SK-N-SH (cell line): Measurements from ENCODE around the gene ZSCAN9.

Experiments used
- CTCF ChIP-seq: fragments of 200-600 bp; sonication (generic); IDR thresholded peaks from 2 replicates; pipeline ENCODE4 v1.6.1; 2017; ENCODE audit warnings: antibody characterized with exemption, mild to moderate bottlenecking, moderate library complexity
- EZH2phosphoT487 ChIP-seq: fragments of 200-600 bp; sonication (generic); IDR thresholded peaks from 2 replicates; pipeline ENCODE4 v1.6.1; 2017; ENCODE audit warnings: low read depth, mixed run types, mild to moderate bottlenecking, antibody characterized with exemption, moderate library complexity, borderline replicate concordance
- FOXJ3 ChIP-seq: sonication (generic); formaldehyde crosslinking; IDR thresholded peaks from 2 replicates; pipeline ENCODE4 v1.5.1; 2020; ENCODE audit warnings: mild to moderate bottlenecking, missing genetic modification reagents
- FOXM1 ChIP-seq: IDR thresholded peaks from 2 replicates; pipeline ENCODE4 v1.4.0; 2012; ENCODE audit warnings: low read depth, mild to moderate bottlenecking
- REST ChIP-seq: IDR thresholded peaks from 2 replicates; pipeline ENCODE4 v1.6.1; 2012; ENCODE audit warnings: mild to moderate bottlenecking, low read depth, low read length, moderate library complexity
- SIN3A ChIP-seq: IDR thresholded peaks from 2 replicates; pipeline ENCODE4 v1.6.1; 2012; ENCODE audit warnings: low read depth, mild to moderate bottlenecking, low read length, moderate library complexity, borderline replicate concordance
- SMC3 ChIP-seq: IDR thresholded peaks from 2 replicates; pipeline ENCODE4 v1.6.1; 2012; ENCODE audit warnings: low read depth, low read length, improper control_type of control experiment
- TEAD4 ChIP-seq: IDR thresholded peaks from 2 replicates; pipeline ENCODE4 v1.4.0; 2012; ENCODE audit warnings: mild to moderate bottlenecking, borderline replicate concordance; ENCODE audit not compliant: insufficient read depth
- USF2 ChIP-seq: fragments of 150-350 bp; IDR thresholded peaks from 2 replicates; pipeline ENCODE4 v1.6.1; 2017; ENCODE audit warnings: antibody characterized with exemption, low read length, low read depth, borderline replicate concordance

GRCh38 chr6:28248916-28249315 is 23.8 kb downstream of the ZSCAN9 start:
- TF ChIP-seq FOXM1, result no peak
- TF ChIP-seq EZH2phosphoT487, result no peak
- TF ChIP-seq USF2, result no peak
- no peak for TF ChIP-seq CTCF
- no peak for TF ChIP-seq REST
- TF ChIP-seq FOXJ3, result no peak
- TF ChIP-seq SMC3, result no peak
- TF ChIP-seq SIN3A, result no peak
- TF ChIP-seq TEAD4, result no peak
